ENCODE measurements around the gene AUTS2. TPM values are rescaled to one million over a fixed set of nuclear protein-coding genes. Genes with fewer than 3 reads are reported as not detected.

Gene AUTS2
- total RNA-seq, 1 experiment from 2014 or later: 4.2 TPM

Small RNA genes lying within 50 kb of the gene (small RNA-seq; reads per million reads assigned to genes)
- gene AC073873.1: not detected
